ENCODE measurements around the gene SLC28A1.

Gene SLC28A1

DNA sequence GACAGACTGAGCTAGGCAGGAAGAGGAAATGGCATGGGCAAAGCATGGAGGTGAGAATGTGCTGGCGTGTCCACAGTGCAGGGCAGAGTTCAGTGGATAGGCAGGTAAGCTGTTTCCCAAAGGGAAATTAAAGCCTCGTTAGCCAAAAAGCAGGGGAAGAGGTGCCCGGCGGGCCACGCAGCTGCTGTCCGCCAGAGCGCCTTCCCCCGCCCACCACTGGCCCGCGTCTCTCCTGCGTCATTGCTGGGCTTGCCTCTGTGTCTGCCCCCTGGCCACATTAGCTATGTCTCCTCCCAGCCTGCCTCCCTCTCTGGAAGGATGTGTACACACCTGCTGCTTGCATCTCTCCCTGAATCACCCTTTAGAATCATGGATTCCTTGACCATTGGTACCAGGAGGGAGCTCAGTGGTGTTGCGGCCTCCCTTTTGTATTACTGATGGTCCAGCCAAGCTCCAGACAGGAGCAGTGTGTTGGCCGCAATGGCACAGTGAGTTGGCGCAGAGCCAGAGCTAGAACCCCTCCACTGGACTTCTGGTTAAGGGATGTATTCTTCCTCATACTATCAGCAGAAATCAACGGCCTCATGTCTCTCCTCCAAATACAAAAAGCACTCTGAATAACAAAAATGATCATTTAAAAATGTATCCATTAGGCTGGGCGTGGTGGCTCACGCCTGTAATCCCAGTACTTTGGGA, 26.6 kb downstream of the SLC28A1 start:
- H3K79me2 ChIP-seq (ENCODE audit: insufficient read depth, low read depth): no peaks in the 10 kb centered on the region
- H3K4me3 ChIP-seq (IDR thresholded peaks at IDR 0.05; ENCODE audit: insufficient read depth, low read depth, low read length): no peak overlapping the region
- no peak overlapping the region for H3K4me2 ChIP-seq
- TF ChIP-seq, protein P1, sequence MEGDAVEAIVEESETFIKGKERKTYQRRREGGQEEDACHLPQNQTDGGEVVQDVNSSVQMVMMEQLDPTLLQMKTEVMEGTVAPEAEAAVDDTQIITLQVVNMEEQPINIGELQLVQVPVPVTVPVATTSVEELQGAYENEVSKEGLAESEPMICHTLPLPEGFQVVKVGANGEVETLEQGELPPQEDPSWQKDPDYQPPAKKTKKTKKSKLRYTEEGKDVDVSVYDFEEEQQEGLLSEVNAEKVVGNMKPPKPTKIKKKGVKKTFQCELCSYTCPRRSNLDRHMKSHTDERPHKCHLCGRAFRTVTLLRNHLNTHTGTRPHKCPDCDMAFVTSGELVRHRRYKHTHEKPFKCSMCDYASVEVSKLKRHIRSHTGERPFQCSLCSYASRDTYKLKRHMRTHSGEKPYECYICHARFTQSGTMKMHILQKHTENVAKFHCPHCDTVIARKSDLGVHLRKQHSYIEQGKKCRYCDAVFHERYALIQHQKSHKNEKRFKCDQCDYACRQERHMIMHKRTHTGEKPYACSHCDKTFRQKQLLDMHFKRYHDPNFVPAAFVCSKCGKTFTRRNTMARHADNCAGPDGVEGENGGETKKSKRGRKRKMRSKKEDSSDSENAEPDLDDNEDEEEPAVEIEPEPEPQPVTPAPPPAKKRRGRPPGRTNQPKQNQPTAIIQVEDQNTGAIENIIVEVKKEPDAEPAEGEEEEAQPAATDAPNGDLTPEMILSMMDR (conservative IDR thresholded peaks at IDR 0.05; ENCODE audit: low read depth, low read length): no peak
- H3K36me3 ChIP-seq (ENCODE audit: insufficient read depth): no peaks in the 10 kb centered on the region
- H4K20me1 ChIP-seq (ENCODE audit: insufficient read depth): no peaks in the 10 kb centered on the region
- peaks cover 4% of the 10 kb centered on the region for H3K4me1 ChIP-seq (ENCODE audit: low read depth, poor library complexity, severe bottlenecking)
- no peaks in the 10 kb centered on the region for H3K27me3 ChIP-seq (ENCODE audit: insufficient read depth, low read depth)
- no peak overlapping the region for H3K27ac ChIP-seq
- no peak overlapping the region for H3K9ac ChIP-seq
- no peak overlapping the region for H2AFZ ChIP-seq (ENCODE audit: low read depth)

DNA sequence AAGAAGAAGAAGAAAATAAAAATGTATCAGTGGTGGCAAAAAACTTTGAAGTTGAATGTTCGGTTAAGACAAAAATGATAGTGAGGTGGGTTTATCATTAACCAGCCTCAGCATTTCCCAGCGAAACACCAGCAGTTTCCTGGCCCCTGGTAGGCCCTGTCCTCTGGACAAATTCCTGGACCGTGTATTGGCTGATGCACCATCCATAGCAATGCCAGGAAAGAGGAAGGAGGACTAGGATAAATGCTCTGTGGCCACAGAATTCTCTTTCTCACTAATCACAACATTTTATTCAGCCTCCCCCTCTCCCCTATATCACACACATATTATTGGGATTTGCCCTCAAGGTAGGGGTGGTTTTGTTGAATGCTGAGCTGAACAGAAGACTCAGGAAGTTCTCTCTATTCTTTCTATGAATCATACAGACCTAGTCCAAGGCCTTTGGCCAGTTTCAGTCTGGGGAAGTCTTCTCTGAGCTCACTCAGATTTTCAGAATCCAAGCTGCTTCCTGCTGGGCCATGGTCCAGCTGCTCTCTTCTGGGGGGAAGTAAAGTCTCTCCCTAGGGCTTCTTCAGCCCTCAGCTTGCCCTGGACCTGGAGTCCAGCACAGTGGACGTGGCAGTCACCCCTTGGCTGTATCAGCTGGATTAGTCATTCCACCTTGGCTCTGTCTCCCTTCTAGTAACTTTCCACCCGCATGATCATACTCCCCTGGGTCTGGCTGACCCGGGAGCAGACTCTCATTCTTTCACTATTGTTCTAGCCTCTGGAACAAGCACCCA, 27.6 kb downstream of the SLC28A1 start:
- no peaks in the 10 kb centered on the region for H3K27me3 ChIP-seq (ENCODE audit: insufficient read depth, low read depth)
- no peaks in the 10 kb centered on the region for H4K20me1 ChIP-seq (ENCODE audit: insufficient read depth)
- no peaks in the 10 kb centered on the region for H3K79me2 ChIP-seq (ENCODE audit: insufficient read depth, low read depth)
- no peak overlapping the region for H2AFZ ChIP-seq (ENCODE audit: low read depth)
- no peak overlapping the region for H3K4me3 ChIP-seq (IDR thresholded peaks at IDR 0.05; ENCODE audit: insufficient read depth, low read depth, low read length)
- H3K4me2 ChIP-seq: no peak overlapping the region
- TF ChIP-seq, protein P1 (conservative IDR thresholded peaks at IDR 0.05; ENCODE audit: low read depth, low read length): no peak
- H3K9ac ChIP-seq: no peak overlapping the region
- no peaks in the 10 kb centered on the region for H3K36me3 ChIP-seq (ENCODE audit: insufficient read depth)
- H3K27ac ChIP-seq: no peak overlapping the region
- H3K4me1 ChIP-seq (ENCODE audit: low read depth, poor library complexity, severe bottlenecking): peaks cover 4% of the 10 kb centered on the region

DNA sequence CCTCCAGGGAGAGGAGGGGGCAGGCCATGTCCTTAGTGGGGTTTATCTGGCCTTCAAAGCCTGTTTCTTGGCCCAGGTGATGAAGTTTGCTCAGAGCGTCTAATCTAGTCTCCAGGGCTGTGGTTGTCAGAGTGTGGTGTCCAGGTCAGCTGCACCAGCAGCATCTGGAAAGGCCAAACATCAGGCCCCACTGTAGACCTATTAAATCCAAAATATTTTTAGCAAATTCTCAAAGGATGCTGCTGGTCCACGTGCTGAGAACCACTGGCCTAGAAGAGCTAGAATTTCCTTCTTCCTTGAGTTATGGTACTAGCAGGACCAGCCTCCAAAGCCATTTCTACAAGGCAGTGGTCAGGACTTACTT, 28.9 kb downstream of the SLC28A1 start:
- H3K4me3 ChIP-seq (IDR thresholded peaks at IDR 0.05; ENCODE audit: insufficient read depth, low read depth, low read length): no peak overlapping the region
- peaks cover 4% of the 10 kb centered on the region for H3K4me1 ChIP-seq (ENCODE audit: low read depth, poor library complexity, severe bottlenecking)
- TF ChIP-seq, protein P1 (conservative IDR thresholded peaks at IDR 0.05; ENCODE audit: low read depth, low read length): no peak
- no peaks in the 10 kb centered on the region for H3K27me3 ChIP-seq (ENCODE audit: insufficient read depth, low read depth)
- H3K36me3 ChIP-seq (ENCODE audit: insufficient read depth): no peaks in the 10 kb centered on the region
- H3K27ac ChIP-seq: no peak overlapping the region
- no peak overlapping the region for H2AFZ ChIP-seq (ENCODE audit: low read depth)
- H3K4me2 ChIP-seq: no peak overlapping the region
- H3K79me2 ChIP-seq (ENCODE audit: insufficient read depth, low read depth): no peaks in the 10 kb centered on the region
- H4K20me1 ChIP-seq (ENCODE audit: insufficient read depth): no peaks in the 10 kb centered on the region
- no peak overlapping the region for H3K9ac ChIP-seq

DNA sequence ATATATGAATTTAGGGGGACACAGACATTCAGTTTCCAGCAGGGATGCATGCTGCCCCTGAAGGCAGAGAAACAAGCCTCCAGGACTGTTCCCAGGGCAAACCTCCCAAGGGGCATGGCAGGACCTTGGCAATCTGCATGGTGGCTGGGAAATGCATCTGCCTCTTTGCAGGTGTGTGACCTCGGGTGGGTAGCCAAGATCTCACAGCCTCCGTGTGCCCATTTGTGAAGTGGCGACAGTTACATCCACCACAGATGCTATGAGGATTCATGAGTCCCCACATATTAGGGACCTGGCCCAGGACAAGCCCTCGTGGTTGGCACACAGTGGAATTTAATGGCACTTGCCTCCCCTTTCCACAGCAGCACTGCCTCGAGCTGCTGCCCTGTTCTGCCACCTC, 29.9 kb downstream of the SLC28A1 start:
- H3K4me2 ChIP-seq: no peak overlapping the region
- no peak overlapping the region for H2AFZ ChIP-seq (ENCODE audit: low read depth)
- no peak overlapping the region for H3K27ac ChIP-seq
- H3K4me1 ChIP-seq (ENCODE audit: low read depth, poor library complexity, severe bottlenecking): peaks cover 4% of the 10 kb centered on the region
- no peaks in the 10 kb centered on the region for H3K79me2 ChIP-seq (ENCODE audit: insufficient read depth, low read depth)
- H4K20me1 ChIP-seq (ENCODE audit: insufficient read depth): no peaks in the 10 kb centered on the region
- TF ChIP-seq, protein P1 (conservative IDR thresholded peaks at IDR 0.05; ENCODE audit: low read depth, low read length): no peak
- no peak overlapping the region for H3K4me3 ChIP-seq (IDR thresholded peaks at IDR 0.05; ENCODE audit: insufficient read depth, low read depth, low read length)
- H3K36me3 ChIP-seq (ENCODE audit: insufficient read depth): no peaks in the 10 kb centered on the region
- no peak overlapping the region for H3K9ac ChIP-seq
- no peaks in the 10 kb centered on the region for H3K27me3 ChIP-seq (ENCODE audit: insufficient read depth, low read depth)

All from KMS-11 (cell line).